Testis (tissue), 3 donors: Measurements from ENCODE around the gene SRR. TPM values are rescaled to one million over a fixed set of nuclear protein-coding genes. Genes with fewer than 3 reads are reported as not detected.

Experiments used
- DNase-seq: peaks from one replicate; pipeline ENCODE4 v3.0.0-alpha.2; 2019
- H3K27ac ChIP-seq, 2 donors: fragments of 200-600 bp; sonication (generic); one replicate each; pipeline ENCODE4 v1.5.1; 2019
- H3K27me3 ChIP-seq: fragments of 200-600 bp; sonication (generic); one replicate; pipeline ENCODE4 v1.5.1; 2019
- H3K36me3 ChIP-seq: fragments of 200-600 bp; sonication (generic); one replicate; pipeline ENCODE4 v1.5.1; 2017; ENCODE audit warnings: low read depth; ENCODE audit errors: missing control alignments
- H3K4me1 ChIP-seq: fragments of 200-600 bp; sonication (generic); one replicate; pipeline ENCODE4 v1.5.1; 2019
- H3K4me3 ChIP-seq, 2 donors: fragments of 200-600 bp; sonication (generic); one replicate each; pipeline ENCODE4 v1.5.1; 2017 to 2019
- H3K9me3 ChIP-seq: fragments of 200-600 bp; sonication (generic); one replicate; pipeline ENCODE4 v1.5.1; 2017
- CTCF ChIP-seq, 3 experiments: fragments of 450-650 bp in 2 of 3; fragments of 200-600 bp in 1 of 3; sonication (generic) in 1 of 3; IDR thresholded peaks; one replicate each; pipeline ENCODE4 v1.5.1; 2016 to 2019; ENCODE audit warnings: antibody characterized with exemption in 3 of 3, mild to moderate bottlenecking in 2 of 3, moderate library complexity in 1 of 3
- POLR2A ChIP-seq: fragments of 450-650 bp; IDR thresholded peaks from one replicate; pipeline ENCODE4 v1.6.1; 2017; ENCODE audit warnings: antibody characterized with exemption, mild to moderate bottlenecking, moderate library complexity
- WGBS, 2 donors: methylation state at CpG; one replicate each; pipeline ENCODE4 v1.1.5; 2018; 5-methylcytosine and 5-hydroxymethylcytosine counted together
- intact Hi-C: fragments of 100-400 bp; cut with DNase I; formaldehyde crosslinking; loops from one replicate; pipeline ENCODE4 v1.15.1; 2023; ENCODE audit warnings: low total_unique reads
- polyA plus RNA-seq: library from polyadenylated mRNA; stranded (reverse); fragments of 350-450 nt; fragmentation: Illumina TruSeq; extraction: RNeasy Lipid Tissue Mini Kit (QIAGEN cat#74804); gene quantifications from one replicate; pipeline ENCODE4 v1.2.3, GENCODE V29; 2014; ENCODE audit warnings: low read depth, low replicate concordance; ENCODE audit not compliant: insufficient read depth
- total RNA-seq, 2 donors: library from RNA; depleted of rRNA; stranded (reverse); fragments of >200 nt; gene quantifications; one replicate each; pipeline ENCODE4 v1.2.3, GENCODE V29; 2016

The SRR gene
- total and polyA plus RNA-seq, 3 donors from 2014 or later = 14.2 to 16.9 (median 16.1) TPM

GRCh38 chr17:2369551-2370210 is 65.9 kb downstream of the SRR start:
- Histone ChIP-seq H3K4me3 (no peak overlapping the region), H3K4me1 (no peaks in the 10 kb centered on the region), H3K36me3 (no peaks in the 10 kb centered on the region), H3K27ac (no peak overlapping the region), H3K27me3 (no peaks in the 10 kb centered on the region), H3K9me3 (no peaks in the 10 kb centered on the region)
- WGBS, 2 donors = 73 to 75% methylated on average over 12 to 20 of the region's 20 CpGs
- no peak for DNase-seq
- intact Hi-C loops = no loop called here
- TF ChIP-seq POLR2A (no peak), CTCF (IDR thresholded peaks at IDR 0.05) (no peak)

GRCh38 chr17:2370211-2370589 is 66.5 kb downstream of the SRR start:
- Histone ChIP-seq H3K27me3 (no peaks in the 10 kb centered on the region), H3K4me1 (no peaks in the 10 kb centered on the region), H3K4me3 (no peak overlapping the region), H3K27ac (no peak overlapping the region), H3K36me3 (no peaks in the 10 kb centered on the region), H3K9me3 (no peaks in the 10 kb centered on the region)
- DNase-seq = no peak
- intact Hi-C loops = no loop called here
- TF ChIP-seq POLR2A (no peak), CTCF (IDR thresholded peaks at IDR 0.05) (no peak)
- 90 to 91% methylated on average over 7 to 11 of the region's 11 CpGs for WGBS, 2 donors

- intact Hi-C loops = no loop called here
- Histone ChIP-seq H3K4me3 (no peak overlapping the region), H3K9me3 (no peaks in the 10 kb centered on the region), H3K27me3 (no peaks in the 10 kb centered on the region), H3K36me3 (no peaks in the 10 kb centered on the region), H3K27ac (no peak overlapping the region), H3K4me1 (no peaks in the 10 kb centered on the region)
- WGBS, 2 donors = 95 to 97% methylated on average over 29 to 30 of the region's 30 CpGs
- no peak for DNase-seq
- TF ChIP-seq CTCF (IDR thresholded peaks at IDR 0.05) = no peak
- TF ChIP-seq POLR2A = no peak
These were observed 67.7 kb downstream of the SRR start for GRCh38 chr17:2371183-2372130.

- DNase-seq = no peak
- H3K9me3 ChIP-seq = no peaks in the 10 kb centered on the region
- no peaks in the 10 kb centered on the region for H3K27me3 ChIP-seq
- H3K4me1 ChIP-seq = no peaks in the 10 kb centered on the region
- intact Hi-C loops = no loop called here
- whole genome bisulfite sequencing, 2 donors = 86 to 93% methylated on average over 3 to 24 of the region's 26 CpGs
- H3K27ac ChIP-seq = no peak overlapping the region
- no peak for TF ChIP-seq POLR2A
- TF ChIP-seq CTCF (IDR thresholded peaks at IDR 0.05) = no peak
- H3K4me3 ChIP-seq = no peak overlapping the region
- no peaks in the 10 kb centered on the region for H3K36me3 ChIP-seq
These were observed 68.4 kb downstream of the SRR start for GRCh38 chr17:2372180-2372579.
